Measurements from ENCODE around the gene GSPT1. TPM values are rescaled to one million over a fixed set of nuclear protein-coding genes. Genes with fewer than 3 reads are reported as not detected.
"Not testable (repeated sequence)": the region's sequence is repeated elsewhere in the genome, so short reads cannot be mapped to it uniquely, and the experiment has no call there.

GSPT1 gene
- polyA plus RNA-seq, 3 donors, result 129 to 131 (median 129) TPM

- DNase-seq (ENCODE audit: low read depth in 3 of 3, low spot score in 2 of 3), result not testable (repeated sequence)
Observed at GRCh38 chr16:11823645-11824044, 92.1 kb downstream of the GSPT1 start.

DNA sequence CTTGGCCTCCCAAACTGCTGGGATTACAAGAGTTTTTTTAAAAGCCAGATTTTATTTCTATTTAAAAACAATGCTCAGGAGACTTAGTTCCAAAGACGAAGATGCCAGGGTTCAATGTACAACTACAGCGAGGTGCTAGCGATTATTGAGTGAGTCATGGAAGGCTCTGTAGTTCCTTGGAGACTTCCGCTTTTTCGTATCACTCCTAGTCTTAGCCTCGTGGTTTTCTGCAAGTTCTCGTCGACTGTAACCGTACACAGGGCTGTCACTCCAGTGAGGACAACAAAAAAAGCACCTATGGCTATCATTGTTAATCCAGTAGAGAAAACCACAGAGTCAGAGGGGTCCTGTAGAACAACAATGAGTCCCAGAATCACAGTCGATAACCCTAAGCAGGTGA, 96.0 kb downstream of the GSPT1 start:
- DNase-seq (ENCODE audit: low read depth in 3 of 3, low spot score in 2 of 3), result no peak

GRCh38 chr16:11818970-11819369, 96.8 kb downstream of the GSPT1 start:
- not testable (repeated sequence) for DNase-seq (ENCODE audit: low read depth in 3 of 3, low spot score in 2 of 3)

Other genes starting within 250 kb of the GSPT1 start
- gene SNN, start 247.5 kb downstream of the GSPT1 start, polyA plus RNA-seq (ENCODE audit: insufficient read length in 3 of 3), result 10 to 100 TPM; 37.9 to 41.3 (median 38.1) TPM
- 10 to 100 TPM; 40.2 to 42.1 (median 40.5) TPM for gene TXNDC11, start 173.1 kb downstream of the GSPT1 start, polyA plus RNA-seq (ENCODE audit: insufficient read length in 3 of 3)
- 10 to 100 TPM; 75.5 to 80.7 (median 77.5) TPM for gene ZC3H7A, start 118.7 kb downstream of the GSPT1 start, polyA plus RNA-seq (ENCODE audit: insufficient read length in 3 of 3)
- 100 to 1,000 TPM; 265 to 300 (median 280) TPM for gene RSL1D1, start 64.4 kb downstream of the GSPT1 start, polyA plus RNA-seq (ENCODE audit: insufficient read length in 3 of 3)
- gene NPIPB2, start 26.1 kb upstream of the GSPT1 start, polyA plus RNA-seq (ENCODE audit: insufficient read length in 3 of 3), result 10 to 100 TPM in 1 of 3 donors, 1 to 10 TPM in 1, under 1 TPM in 1; 0.62 to 12.4 (median 1.8) TPM
- under 1 TPM in 1 of 3 donors, not detected in 2; 0.20 TPM for gene TNFRSF17, start 49.3 kb upstream of the GSPT1 start, polyA plus RNA-seq (ENCODE audit: insufficient read length in 3 of 3)
- 10 to 100 TPM; 32.3 to 38.2 (median 34.0) TPM for gene SNX29, start 60.8 kb upstream of the GSPT1 start, polyA plus RNA-seq (ENCODE audit: insufficient read length in 3 of 3)

Data from right renal cortex interstitium (tissue), 3 donors.